Esophagus squamous epithelium (tissue), 5 donors: Measurements from ENCODE around the gene CAMTA1. TPM values are rescaled to one million over a fixed set of nuclear protein-coding genes. Genes with fewer than 3 reads are reported as not detected.

Experiments used
- DNase-seq: peaks from one replicate; lab custom pipeline; 2025; lab: John Stamatoyannopoulos, UW
- H3K27ac ChIP-seq, 4 donors: fragments of 200-600 bp; sonication (generic); one replicate each; pipeline ENCODE4 v1.5.1; 2016 to 2019; ENCODE audit warnings: mild to moderate bottlenecking in 1 of 4
- H3K27me3 ChIP-seq, 4 donors: fragments of 200-600 bp; sonication (generic); 1 replicate in 3 of 4; 2 replicates in 1 of 4; pipeline versions ENCODE4 v1.5.1 to v1.6.0; 2017 to 2021; ENCODE audit warnings: antibody characterized with exemption in 1 of 4
- H3K36me3 ChIP-seq, 3 donors: fragments of 200-600 bp; sonication (generic); one replicate each; pipeline ENCODE4 v1.5.1; 2016 to 2019
- H3K4me1 ChIP-seq, 3 donors: fragments of 200-600 bp; sonication (generic); one replicate each; pipeline ENCODE4 v1.5.1; 2017 to 2019
- H3K4me3 ChIP-seq, 4 donors: fragments of 200-600 bp; sonication (generic); 1 replicate in 3 of 4; 2 replicates in 1 of 4; pipeline ENCODE4 v1.5.1; 2016 to 2019; ENCODE audit warnings: mild to moderate bottlenecking in 2 of 4, moderate library complexity in 1 of 4
- H3K9me3 ChIP-seq, 3 donors: fragments of 200-600 bp; sonication (generic); one replicate each; pipeline ENCODE4 v1.5.1; 2016 to 2019
- POLR2A ChIP-seq, 4 donors: fragments of 450-650 bp; IDR thresholded peaks; one replicate each; pipeline ENCODE4 v1.6.1; 2017; ENCODE audit warnings: antibody characterized with exemption in 4 of 4, mild to moderate bottlenecking in 4 of 4, moderate library complexity in 3 of 4
- WGBS, 2 donors: methylation state at CpG; one replicate each; pipeline ENCODE4 v1.1.5; 2018; 5-methylcytosine and 5-hydroxymethylcytosine counted together
- intact Hi-C: fragments of 100-400 bp; cut with DNase I; formaldehyde crosslinking; loops from one replicate; pipeline ENCODE4 v1.15.0; 2022
- total RNA-seq, 4 donors: library from RNA; depleted of rRNA; stranded (reverse); fragments of >200 nt; gene quantifications; one replicate each; pipeline ENCODE4 v1.1.0, GENCODE V29; 2016
- TF ChIP-seq, protein P1 (sequence below), 6 experiments: fragments of 450-650 bp in 4 of 6; fragments of 200-600 bp in 2 of 6; sonication (generic) in 2 of 6; IDR thresholded peaks; one replicate each; pipeline ENCODE4 v1.5.1; 2016 to 2019; ENCODE audit warnings: antibody characterized with exemption in 6 of 6, mild to moderate bottlenecking in 4 of 6, moderate library complexity in 4 of 6
- donor health status: DM: yes; HTN: yes; CAD: no.

CAMTA1 gene
- total RNA-seq, 4 donors from 2014 or later, result 31.3 to 77.4 (median 45.9) TPM

DNA sequence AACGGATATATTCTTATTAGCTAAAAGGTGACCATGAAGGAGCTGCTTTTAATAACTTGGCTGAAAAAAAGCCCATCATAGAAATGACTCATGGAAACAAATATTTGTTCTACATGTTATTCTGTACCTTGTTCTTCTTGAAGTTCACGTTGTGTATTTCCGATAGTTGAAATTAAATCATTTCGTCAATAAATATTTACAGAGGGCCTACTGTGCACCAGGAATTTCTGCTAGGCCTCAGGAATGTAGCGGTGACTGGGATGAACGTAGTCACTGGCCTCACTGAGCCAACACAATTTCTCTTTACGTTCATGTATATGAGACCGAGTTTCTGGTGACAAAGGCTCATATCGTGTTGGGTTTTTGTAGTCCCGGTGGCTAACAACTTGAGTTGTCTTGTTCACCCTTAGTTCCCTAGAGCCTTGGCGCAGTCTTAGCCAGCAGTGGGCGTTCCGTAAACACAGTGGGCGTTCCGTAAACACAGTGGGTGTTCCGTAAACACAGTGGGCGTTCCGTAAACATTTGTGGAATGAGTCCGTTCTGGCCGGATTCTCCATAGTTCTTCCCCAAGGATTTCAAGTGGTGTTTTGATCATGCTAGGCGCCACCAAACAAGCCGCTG, 932.6 kb downstream of the CAMTA1 start:
- intact Hi-C loops, result no loop called here
- H3K9me3 ChIP-seq, result no peaks in the 10 kb centered on the region
- WGBS, 2 donors, result 80 to 81% methylated on average over 17 to 22 of the region's 22 CpGs
- H3K36me3 ChIP-seq, result no peaks in the 10 kb centered on the region
- no peak for DNase-seq
- H3K4me1 ChIP-seq, result no peaks in the 10 kb centered on the region
- TF ChIP-seq, protein P1, sequence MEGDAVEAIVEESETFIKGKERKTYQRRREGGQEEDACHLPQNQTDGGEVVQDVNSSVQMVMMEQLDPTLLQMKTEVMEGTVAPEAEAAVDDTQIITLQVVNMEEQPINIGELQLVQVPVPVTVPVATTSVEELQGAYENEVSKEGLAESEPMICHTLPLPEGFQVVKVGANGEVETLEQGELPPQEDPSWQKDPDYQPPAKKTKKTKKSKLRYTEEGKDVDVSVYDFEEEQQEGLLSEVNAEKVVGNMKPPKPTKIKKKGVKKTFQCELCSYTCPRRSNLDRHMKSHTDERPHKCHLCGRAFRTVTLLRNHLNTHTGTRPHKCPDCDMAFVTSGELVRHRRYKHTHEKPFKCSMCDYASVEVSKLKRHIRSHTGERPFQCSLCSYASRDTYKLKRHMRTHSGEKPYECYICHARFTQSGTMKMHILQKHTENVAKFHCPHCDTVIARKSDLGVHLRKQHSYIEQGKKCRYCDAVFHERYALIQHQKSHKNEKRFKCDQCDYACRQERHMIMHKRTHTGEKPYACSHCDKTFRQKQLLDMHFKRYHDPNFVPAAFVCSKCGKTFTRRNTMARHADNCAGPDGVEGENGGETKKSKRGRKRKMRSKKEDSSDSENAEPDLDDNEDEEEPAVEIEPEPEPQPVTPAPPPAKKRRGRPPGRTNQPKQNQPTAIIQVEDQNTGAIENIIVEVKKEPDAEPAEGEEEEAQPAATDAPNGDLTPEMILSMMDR (IDR thresholded peaks at IDR 0.05), result no peak
- no peak for TF ChIP-seq POLR2A (IDR thresholded peaks at IDR 0.05)
- no peak overlapping the region for H3K4me3 ChIP-seq
- no peak overlapping the region for H3K27ac ChIP-seq
- H3K27me3 ChIP-seq, result peaks cover 0 to 7% (median 0%) of the 10 kb centered on the region in 4 donors

DNA sequence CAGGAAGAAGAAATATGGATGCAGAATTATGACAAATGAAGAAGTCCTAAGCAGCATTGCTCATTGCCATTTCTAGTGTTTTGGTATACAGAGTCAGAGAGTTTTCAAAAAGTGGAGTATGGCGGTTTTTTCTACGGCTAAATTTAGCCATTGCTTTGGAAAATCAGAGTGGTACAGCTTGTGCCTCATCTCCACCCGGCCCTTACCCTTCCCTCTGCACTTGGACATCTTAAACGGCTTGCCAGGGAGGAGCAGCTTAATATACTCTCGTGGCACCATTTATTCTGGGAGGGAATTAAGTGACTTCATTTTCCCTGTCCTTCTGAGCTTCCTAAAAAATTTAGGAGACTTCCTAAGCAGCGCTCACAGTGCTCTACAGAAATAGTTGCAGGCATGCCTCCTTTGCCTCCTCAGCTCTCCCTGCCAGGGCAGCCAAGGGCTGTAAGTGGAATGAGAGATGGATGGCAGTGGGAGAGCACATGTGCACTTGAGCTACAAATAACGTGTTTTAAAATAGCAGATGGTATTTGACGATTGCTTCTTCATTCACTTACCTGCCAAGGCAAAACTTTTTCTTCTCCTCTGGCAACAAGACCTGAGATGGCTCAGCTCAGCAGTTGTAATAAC, 934.3 kb downstream of the CAMTA1 start:
- Histone ChIP-seq H3K27me3 (peaks cover 0 to 7% (median 0%) of the 10 kb centered on the region in 4 donors), H3K9me3 (no peaks in the 10 kb centered on the region), H3K27ac (no peak overlapping the region), H3K36me3 (no peaks in the 10 kb centered on the region), H3K4me1 (no peaks in the 10 kb centered on the region), H3K4me3 (no peak overlapping the region)
- DNase-seq, result no peak
- 67 to 69% methylated on average over 7 to 8 of the region's 8 CpGs for WGBS, 2 donors
- intact Hi-C loops, result no loop called here
- TF ChIP-seq, protein P1 (IDR thresholded peaks at IDR 0.05), result no peak
- no peak for TF ChIP-seq POLR2A (IDR thresholded peaks at IDR 0.05)

DNA sequence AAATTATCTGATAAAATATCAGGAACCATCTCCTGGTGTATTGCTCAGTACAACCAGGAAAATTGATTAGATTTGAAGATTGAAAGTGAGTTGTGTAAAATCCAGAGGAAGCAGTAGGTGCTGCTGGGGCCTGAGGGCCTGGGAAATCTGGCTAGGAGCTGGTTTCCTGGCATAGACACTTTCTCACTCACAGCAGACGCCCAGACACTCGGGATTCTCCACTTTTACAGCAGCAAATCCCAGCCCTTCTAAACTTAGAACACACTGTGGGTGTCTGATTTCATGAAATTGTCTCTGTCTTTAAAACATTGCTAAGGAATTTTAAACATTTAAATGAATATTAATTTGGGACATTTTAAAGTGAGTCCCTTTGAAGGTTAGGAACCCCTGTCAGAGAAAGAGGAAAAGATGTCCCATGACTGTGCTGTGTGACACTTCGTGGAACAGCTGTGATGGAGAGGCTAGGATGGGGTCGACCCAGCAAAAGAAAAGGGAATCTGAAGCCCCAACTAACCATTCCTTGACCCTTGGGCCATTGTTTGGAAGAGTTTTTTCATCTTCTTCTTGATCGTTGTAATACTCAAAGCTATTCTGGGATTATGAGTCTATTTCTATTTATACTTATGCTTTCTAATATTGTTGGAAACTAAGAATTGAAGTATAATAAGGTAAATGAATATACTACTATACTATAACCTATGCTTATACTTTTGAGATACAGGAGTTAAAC, 936.9 kb downstream of the CAMTA1 start:
- TF ChIP-seq, protein P1 (IDR thresholded peaks at IDR 0.05), result no peak
- no peak for TF ChIP-seq POLR2A (IDR thresholded peaks at IDR 0.05)
- H3K9me3 ChIP-seq, result no peaks in the 10 kb centered on the region
- H3K27ac ChIP-seq, result no peak overlapping the region
- H3K4me1 ChIP-seq, result no peaks in the 10 kb centered on the region
- DNase-seq, result no peak
- intact Hi-C loops, result no loop called here
- no peaks in the 10 kb centered on the region for H3K36me3 ChIP-seq
- 42 to 50% methylated on average over 4 to 5 of the region's 5 CpGs for WGBS, 2 donors
- H3K27me3 ChIP-seq, result peaks cover 0 to 7% (median 0%) of the 10 kb centered on the region in 4 donors
- H3K4me3 ChIP-seq, result no peak overlapping the region

DNA sequence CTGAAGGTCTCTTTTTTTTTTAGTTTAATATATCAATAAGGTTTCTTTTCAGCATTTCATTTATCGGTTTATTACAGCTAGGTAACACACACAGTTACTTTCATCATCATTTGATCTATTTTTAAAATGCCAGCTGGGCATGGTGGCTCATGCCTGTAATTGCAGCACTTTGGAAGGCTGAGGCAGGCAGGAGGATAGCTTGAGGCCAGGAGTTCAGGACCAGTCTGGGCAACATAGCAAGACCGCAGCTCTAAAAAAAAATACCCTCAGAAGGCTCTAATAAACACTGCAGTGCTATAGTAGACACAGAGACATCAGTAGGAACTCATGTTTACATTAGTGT, 937.4 kb downstream of the CAMTA1 start:
- no peak overlapping the region for H3K4me3 ChIP-seq
- no peak for DNase-seq
- TF ChIP-seq, protein P1 (IDR thresholded peaks at IDR 0.05), result no peak
- TF ChIP-seq POLR2A (IDR thresholded peaks at IDR 0.05), result no peak
- H3K36me3 ChIP-seq, result no peaks in the 10 kb centered on the region
- no peaks in the 10 kb centered on the region for H3K9me3 ChIP-seq
- H3K4me1 ChIP-seq, result no peaks in the 10 kb centered on the region
- H3K27me3 ChIP-seq, result peaks cover 0 to 7% (median 0%) of the 10 kb centered on the region in 4 donors
- no peak overlapping the region for H3K27ac ChIP-seq
- WGBS, 2 donors, result 68 to 70% methylated on average over 2 of the region's 2 CpGs
- intact Hi-C loops, result no loop called here

DNA sequence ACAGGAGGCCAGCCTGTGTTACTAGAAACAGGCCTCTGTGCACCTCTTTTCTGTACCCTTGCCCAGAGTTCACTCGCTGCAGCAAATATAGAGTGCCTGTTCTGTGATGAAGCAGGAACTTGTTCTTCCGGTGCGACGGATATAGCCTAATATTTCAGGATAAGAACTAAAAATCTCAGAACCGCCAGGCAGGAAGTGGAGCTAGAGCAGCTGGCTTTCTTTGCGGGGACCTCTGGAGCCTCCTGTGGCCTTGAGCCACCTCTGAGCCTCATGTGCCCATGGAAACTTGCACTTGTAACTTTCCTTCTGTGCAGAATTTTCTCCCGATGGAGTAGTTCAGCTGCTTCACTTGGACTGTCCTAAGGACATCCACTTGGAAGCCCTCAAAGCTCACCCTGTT, 941.4 kb downstream of the CAMTA1 start:
- intact Hi-C loops, result no loop called here
- TF ChIP-seq, protein P1 (IDR thresholded peaks at IDR 0.05), result no peak
- no peak for TF ChIP-seq POLR2A (IDR thresholded peaks at IDR 0.05)
- Histone ChIP-seq H3K9me3 (no peaks in the 10 kb centered on the region), H3K4me1 (no peaks in the 10 kb centered on the region), H3K27me3 (no peaks in the 10 kb centered on the region), H3K27ac (peak overlapping the region in 1 of 4 donors; percentile 3), H3K36me3 (no peaks in the 10 kb centered on the region), H3K4me3 (no peak overlapping the region)
- WGBS, 2 donors, result 63 to 72% methylated on average over 3 to 7 of the region's 7 CpGs
- no peak for DNase-seq
